HG02870 (cell line): ENCODE data around the gene GTF2I.
"Not testable (repeated sequence)": the region's sequence is repeated elsewhere in the genome, so short reads cannot be mapped to it uniquely, and the experiment has no call there.

Experiments used
- ATAC-seq: cut with Tn5 transposase; IDR thresholded peaks from one replicate; pipeline ENCODE4 v1.9.1; 2021; ENCODE audit warnings: mild to moderate bottlenecking, moderate library complexity; ENCODE audit not compliant: unreplicated experiment

The GTF2I gene

DNA sequence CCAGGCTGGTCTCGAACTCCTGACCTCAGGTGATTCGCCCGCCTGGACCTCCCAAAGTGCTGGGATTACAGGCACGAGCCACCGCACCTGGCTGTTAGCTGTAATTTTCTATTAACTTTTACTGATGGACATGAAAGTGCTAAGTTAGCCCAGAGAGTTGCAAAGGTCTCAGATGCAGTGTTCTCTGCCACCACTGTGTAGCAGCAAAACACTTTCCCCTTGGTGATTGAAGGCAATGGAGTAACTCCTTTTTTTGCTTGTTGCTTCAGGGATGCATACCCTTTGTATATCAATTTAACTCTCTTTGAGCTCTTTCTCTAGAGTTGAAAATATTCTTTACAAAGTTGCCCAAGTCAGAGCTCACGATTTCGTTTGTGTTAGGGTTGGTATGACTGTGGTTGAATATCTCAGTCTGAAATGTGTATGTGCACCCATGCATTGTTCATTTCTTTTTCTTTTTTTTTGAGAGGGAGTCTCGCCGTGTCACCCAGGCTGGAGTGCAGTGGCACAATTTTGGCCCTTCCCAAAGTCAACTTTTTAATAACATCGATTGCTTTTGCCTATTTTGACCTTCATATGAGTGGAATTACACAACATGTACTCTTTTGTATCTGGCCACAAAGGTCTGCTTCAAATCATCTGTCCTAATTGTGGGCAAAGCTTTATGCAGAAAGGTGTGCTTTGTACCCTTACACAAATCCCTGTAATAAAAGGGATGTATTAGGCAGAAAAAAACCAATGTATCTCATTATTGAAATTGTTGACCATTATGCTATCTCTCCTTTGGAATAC is 52.6 kb downstream of the GTF2I start:
- ATAC-seq, result no peak

DNA sequence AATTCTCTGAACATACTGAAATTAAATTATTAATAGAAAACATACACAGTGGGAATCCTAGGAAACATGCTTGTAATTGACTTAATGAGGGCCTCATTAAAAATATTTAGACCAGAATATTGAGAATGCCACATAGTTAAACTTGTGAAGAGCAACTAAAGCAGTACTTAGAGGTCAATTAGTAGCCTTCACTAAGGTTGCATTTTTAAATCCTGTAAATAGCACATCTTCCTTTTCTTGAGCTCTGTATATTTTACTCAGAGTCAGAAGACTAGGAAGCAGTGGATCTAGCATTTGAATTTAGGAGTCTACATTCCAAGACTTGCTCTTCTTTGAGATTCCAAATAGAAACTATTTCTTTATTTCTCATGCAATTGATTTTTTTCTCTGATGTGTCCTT is 56.0 kb downstream of the GTF2I start:
- no peak for ATAC-seq

DNA sequence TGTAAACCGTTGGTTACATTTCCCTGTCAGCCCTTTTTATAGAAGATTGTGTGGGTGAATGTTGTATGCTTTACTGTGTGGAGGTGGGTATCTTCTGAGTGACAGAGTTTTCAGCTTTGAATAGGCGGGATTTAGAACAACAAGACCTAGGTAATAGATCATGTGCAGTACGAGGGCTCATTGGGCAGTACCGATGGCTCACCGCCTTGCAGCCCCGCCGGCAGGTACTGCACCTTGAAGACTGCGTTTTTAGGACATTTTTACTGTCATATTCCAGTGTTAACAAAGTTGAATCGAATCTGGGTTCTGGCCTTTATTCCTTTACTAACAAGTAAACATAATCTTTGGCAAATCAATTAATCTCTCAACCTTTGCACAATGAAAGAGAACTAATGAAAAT is 60.4 kb downstream of the GTF2I start:
- ATAC-seq, result no peak

DNA sequence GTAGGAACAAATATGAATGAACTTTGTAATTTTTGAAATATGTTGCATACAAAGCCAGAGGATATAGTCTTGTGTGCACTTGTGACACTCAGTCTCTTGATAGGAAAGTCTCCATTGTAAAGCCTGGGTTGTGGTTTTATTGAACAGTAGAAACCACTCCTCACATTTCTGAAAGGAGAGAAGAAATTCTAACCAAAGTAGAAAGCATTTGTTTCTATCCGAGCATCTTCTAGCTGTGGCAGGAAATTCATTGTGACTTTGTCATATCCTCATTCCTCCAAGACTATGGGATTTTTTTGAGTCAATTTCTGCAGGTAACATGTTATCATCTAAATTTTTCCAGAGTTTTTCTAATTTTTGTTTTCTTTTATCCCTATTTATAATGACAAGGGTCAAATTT is 60.8 kb downstream of the GTF2I start:
- ATAC-seq, result no peak

DNA sequence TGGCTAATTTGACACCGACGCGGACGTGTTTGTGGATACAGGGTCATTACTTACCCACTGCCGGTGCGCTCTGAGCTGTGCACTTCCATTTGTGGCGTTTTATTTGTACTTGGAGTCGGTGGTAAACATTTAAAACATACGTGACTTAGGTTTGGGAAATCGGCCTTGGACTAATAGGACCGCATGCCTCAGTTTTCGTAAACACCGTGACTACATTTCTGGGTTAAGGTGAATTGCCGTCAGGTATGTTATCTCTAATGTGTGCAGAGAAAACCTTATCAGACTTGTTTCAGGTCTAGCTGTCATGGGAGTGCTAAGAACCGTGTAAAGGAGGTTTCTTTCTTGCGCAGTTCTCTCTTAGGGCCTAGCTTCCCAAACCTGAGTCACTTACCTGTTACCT is 64.6 kb downstream of the GTF2I start:
- ATAC-seq, result no peak

DNA sequence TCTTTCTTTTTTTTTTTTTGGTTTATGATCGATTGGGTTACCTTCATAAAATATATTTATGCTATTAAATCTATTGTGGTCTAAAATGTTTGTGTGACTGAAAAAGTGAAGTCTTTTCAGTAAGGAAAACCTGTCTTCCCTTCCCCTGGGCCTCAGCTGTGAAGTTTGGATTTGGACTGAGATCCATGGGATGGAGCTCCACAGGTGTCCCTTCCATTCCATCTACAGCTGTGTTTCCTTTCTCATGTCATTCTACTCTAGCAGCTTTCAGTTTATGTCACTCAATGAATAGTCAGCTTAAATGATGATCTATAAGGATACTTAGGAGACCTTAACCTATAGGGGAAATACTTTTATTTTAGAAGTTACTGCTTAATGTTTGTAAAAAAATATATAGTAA is 68.3 kb downstream of the GTF2I start:
- no peak for ATAC-seq

DNA sequence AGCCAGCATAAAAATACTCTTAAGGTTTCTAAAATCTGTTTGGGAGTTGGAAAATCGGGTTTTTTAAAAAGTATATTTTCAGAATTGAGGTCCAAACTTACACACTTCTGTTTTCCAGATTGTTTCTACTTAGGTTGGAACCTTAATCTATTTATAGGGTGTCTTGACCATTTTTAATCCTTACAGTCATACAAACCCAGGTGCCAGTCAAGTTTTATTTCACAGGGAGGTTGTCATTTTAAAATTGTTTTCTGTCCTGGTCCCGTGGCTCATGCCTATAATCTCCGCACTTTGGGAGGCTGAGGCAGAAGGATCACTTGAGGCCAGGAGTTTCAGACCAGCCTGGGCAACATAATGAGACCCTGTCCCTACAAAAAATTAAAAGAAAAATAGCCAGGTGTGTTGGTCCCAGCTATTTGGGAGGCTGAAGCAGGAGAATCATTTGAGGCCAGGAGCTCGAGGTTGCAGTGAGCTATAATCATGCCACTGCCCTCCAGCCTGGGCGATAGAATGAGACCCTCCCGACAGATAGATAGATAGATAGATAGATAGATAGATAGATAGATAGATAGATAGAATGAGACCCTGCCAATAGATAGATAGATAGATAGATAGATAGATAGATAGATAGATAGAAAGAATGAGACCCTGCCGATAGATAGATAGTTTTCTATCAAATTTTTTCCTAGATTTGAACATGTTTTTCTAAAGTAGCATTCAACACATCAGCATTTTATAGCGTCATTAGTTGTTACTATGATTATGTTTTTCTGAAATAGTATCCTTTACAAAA is 69.0 kb downstream of the GTF2I start:
- ATAC-seq, result no peak

DNA sequence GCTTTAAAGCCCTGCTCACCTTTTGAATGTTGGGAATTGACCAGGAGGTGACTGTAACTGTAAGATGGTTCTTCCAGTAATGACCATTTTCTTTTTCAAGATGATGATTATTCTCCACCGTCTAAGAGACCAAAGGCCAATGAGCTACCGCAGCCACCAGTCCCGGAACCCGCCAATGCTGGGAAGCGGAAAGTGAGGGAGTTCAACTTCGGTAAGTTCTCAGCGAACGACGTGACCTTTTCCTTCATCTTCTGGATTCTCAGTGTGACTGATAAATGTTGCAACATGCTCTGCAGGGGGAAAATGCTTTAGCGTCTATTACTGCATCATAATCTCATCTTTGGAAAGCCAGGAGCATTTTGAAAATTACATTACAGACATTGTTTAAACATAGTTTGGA is 71.2 kb downstream of the GTF2I start:
- not testable (repeated sequence) for ATAC-seq

DNA sequence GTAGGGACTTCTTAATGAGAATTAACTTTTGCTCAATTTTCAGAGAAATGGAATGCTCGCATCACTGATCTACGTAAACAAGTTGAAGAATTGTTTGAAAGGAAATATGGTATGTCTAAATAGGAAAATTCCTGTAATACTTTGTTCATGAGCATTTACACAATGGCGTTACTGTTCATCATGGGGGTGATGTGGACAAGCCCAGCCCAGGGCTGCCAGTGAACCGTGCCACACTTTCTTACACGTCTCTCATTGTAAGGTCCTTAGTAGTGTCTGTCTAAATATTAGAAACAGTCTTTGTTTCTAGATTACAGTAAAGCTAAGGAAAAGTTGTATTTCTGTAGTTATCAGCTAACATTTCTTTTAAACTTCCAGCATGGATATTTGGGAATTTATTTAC is 72.7 kb downstream of the GTF2I start:
- ATAC-seq, result not testable (repeated sequence)

DNA sequence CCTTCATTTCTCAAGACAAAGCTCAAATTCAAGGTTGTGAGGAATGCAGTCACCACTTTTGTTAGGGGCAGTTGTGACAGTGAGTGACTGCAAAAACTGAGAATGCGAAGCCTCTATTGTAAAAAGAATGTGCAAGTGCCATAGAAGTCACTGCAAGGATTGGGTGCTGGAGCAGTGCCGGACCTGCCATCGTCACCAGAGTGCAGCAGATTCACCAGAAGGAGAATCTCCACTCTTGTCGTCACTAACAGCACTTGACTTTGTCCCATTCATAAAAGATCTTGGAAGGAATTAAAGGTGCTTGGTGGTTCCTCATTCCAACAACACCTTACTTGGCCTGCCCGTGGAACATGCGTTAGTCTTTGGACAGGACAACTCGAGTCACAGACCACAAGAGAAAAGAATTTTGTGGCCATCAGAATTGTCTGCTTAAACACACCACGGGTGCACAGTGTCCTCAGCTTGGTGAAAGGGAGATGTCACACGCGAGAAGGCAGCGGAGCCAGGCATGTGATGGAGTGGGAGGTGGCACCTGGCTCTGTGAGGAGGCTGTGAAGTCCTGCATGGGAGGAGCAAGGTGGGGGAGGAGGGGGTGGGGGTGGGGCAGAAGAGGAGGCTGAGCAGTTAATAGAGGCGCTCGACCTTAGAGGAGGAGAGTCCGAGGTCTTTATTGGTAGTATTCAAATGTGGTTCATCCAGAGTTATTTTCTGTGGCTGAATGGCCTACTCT is 82.6 kb downstream of the GTF2I start:
- not testable (repeated sequence) for ATAC-seq

DNA sequence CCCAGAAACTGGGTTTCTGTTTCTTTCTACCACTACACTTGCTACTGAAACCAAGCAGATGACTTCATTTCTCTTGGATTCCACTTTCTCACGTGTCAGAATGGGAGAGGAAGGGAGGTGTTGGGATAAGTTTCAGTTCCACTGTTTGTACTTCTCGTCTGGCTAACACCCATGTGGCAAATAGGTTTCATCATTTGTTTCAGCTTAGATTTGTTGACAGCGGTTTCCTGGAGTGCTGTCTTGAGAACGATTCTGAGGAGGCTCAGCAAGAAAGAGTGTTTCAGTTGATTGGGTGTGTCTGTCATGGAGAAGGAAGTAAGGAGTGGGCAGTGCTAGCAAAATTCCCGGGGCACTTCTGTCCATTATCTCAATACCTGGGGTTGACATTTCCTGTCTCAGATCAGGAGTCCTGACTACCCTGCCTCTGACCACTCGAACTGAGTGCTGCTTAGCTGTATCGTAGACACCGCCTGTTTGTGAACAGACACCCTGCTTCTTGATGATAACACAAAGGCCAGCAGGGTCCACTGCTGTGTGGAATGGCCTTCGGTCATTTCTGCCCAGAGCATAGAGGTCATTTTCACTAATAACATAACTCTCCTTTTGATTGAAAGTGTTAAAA is 86.5 kb downstream of the GTF2I start:
- not testable (repeated sequence) for ATAC-seq

DNA sequence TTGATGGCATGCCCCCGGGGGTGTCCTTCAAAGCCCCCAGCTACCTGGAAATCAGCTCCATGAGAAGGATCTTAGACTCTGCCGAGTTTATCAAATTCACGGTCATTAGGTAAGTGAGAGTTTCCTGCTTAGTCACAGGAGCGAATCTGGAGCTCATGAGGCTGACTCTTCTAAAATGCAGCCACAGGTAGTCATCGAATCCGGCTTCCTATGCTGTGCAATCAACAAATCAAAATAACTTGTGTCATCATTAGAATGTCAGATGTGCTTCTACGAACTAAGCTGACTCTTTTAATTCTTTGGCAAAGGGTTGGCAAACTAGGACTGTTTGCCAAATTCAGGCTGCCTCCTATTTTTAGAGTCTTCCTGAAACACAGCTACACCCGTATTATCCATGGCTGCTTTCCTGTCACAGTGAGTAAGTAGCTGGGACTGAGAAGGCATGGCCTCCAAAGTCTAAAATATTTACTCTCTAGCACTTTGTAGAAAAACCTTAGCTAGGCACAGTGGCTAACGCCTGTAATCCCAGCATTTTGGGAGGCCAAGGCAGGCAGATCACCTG is 96.5 kb downstream of the GTF2I start:
- ATAC-seq, result not testable (repeated sequence)

DNA sequence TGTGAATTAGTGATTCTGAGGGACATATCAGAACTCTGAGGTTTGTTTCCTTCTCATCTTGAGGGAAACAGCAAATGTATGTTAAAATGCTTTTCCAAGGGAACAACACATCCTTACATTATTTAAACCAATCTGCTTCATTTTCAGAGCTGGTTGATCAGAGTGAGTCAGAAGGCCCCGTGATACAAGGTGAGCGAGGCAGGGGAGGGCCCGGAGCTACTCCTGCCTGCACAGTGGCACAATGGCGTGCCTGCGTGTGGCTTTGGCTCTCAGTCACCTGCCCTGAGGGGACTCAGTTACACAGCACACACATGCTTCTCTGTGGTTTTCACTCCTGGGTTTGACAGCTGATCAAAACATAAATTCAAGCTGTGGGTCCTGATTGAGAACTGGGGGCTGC is 99.2 kb downstream of the GTF2I start:
- not testable (repeated sequence) for ATAC-seq

DNA sequence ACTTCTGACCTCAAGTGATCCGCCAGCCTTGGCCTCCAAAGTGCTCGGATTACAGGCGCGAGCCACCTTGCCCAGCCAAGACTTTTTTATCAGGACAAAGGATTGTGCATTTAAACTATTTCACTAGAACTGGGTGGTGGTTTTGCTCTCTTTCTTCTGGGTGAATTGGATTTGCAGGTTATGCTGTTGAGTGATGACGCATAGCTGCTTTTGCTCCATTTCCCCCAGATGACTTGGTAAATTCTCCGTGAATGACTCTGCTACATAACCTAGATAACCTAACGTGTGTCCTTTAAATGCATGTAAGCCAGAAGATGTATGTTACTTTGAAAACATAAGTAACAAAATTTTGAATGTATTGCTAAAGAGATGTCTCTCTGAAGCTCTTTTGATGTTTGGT is 100.8 kb downstream of the GTF2I start:
- not testable (repeated sequence) for ATAC-seq

DNA sequence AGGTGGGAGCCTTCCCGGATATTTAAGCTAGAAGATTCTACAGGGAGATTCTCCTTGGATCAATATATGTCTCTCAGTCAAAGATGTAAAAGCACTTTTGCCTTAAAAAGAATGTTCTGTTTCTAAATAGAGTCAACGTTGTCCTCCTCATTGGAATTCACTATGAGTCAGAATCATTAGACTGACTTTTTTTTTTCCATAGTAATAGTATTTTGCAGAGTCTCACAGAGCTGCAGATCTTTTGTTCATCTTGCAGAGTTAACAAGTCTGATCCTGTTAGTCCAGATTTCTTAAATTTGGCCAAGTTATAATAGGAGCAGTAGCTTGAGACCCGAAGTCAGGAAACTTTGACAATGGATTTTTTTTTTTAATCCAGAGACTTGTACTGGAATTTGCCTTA is 101.5 kb downstream of the GTF2I start:
- not testable (repeated sequence) for ATAC-seq

DNA sequence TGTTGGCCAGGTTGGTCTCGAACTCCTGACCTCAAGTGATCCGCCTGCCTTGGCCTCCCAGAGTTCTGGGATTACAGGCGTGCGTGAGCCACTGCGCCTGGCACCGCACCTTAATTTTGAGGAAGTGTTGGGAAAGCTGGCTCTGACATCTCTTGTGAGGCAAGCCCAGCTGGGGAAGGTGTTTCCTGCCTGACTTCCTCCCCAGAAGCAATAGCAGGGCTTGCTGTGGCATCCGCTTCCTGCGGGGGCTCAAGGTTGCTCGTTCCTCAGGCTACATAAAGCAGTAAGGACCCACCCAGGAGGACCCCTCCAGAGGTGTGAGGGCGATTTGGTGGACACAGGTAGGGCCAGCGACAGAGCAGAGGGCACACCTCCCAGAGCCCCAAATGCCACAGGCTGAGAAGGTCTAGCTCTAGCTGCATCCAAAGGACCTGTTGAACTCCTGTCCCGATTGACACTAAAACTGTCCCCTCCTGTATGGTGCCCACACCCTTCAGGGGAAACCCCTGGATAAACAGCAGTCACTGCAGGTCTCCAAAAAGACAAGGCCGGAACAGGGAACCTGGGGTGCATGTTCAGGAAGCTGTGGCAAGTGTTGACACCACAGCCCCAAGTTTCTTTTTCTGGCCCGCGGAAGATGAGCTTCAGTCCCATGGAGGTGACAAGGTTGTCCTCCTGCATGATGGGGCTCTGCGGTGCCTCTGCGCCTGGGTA is 107.8 kb downstream of the GTF2I start:
- not testable (repeated sequence) for ATAC-seq

DNA sequence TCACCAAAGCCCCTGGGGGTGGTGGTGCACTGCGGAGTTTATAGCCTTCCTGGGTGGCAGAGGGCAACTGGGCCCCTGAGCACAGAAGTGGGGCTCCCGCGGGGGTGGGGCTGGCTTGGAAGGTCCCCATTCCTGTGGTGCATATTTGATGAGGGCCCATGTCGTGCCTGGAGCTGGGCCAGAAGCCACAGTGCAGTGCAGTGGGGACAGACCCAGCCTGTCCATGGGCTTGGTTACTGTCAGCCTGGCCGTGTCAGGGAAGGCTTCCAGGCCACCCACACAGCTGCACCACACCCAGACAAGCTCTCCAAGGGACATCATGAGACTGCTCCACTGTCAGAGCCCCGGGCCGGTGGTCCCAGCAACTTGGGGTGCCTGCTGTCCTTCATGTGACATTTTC is 109.0 kb downstream of the GTF2I start:
- ATAC-seq, result not testable (repeated sequence)

DNA sequence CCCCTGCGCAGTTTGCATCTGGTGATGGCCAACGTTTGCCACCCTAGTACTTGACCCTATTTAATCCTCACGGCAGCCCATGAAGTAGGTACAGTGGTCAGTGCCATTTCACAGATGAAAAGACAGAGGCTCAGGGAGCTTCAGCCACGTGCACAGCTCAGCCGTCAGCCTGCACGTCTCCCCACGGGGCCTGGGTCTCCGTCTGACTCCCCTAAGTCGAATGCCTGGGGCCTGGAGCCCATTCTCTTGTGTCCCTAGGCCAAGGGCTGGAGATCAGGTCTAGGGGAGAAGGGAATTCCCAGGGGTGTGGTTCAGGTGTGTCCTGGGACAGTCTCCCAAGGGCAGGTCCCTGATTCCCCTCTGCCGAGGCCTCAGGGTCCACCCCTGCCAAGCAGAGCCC is 109.5 kb downstream of the GTF2I start:
- not testable (repeated sequence) for ATAC-seq

DNA sequence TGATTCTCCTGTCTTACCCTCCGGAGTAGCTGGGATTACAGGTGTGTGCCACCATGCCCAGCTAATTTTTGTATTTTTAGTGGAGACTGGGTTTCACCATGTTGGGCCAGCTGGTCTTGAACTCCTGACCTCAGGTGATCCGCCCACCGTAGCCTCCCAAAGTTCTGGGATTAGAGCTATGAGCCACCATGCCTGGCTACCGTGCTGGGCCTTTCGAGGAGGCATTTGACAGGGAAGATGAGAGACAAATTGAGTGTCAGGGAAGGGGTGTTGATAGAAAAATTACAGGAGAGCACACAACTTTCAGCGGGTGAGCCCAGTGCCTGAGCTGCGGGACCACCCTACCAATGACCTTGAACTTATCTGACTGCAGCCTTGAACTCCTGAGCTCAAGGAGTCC is 112.5 kb downstream of the GTF2I start:
- not testable (repeated sequence) for ATAC-seq

DNA sequence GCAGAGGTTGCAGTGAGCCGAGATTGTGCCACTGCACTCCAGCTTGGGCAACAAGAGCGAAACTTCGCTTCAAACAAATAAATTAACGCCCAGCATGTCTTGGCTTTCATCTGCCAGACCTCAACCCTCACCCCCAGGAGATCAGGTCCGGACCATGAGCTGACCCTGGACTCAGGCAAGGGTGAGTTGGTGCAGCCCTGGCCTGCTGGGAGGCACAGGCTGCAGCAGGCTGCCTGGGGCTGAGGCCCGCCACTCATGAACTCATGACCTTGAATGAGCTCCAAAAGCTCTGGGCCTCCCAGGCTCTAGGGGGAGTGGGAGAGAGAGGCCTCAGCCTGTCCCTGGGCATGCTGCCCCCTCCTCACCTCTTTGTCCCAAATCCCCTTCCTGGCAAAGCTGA is 114.6 kb downstream of the GTF2I start:
- not testable (repeated sequence) for ATAC-seq
